ENCODE data around the gene ZBP1.
A peak's percentile ranks its signal among the peaks of the same experiment; 100 is the strongest.

Gene ZBP1, protein sequence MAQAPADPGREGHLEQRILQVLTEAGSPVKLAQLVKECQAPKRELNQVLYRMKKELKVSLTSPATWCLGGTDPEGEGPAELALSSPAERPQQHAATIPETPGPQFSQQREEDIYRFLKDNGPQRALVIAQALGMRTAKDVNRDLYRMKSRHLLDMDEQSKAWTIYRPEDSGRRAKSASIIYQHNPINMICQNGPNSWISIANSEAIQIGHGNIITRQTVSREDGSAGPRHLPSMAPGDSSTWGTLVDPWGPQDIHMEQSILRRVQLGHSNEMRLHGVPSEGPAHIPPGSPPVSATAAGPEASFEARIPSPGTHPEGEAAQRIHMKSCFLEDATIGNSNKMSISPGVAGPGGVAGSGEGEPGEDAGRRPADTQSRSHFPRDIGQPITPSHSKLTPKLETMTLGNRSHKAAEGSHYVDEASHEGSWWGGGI

DNA sequence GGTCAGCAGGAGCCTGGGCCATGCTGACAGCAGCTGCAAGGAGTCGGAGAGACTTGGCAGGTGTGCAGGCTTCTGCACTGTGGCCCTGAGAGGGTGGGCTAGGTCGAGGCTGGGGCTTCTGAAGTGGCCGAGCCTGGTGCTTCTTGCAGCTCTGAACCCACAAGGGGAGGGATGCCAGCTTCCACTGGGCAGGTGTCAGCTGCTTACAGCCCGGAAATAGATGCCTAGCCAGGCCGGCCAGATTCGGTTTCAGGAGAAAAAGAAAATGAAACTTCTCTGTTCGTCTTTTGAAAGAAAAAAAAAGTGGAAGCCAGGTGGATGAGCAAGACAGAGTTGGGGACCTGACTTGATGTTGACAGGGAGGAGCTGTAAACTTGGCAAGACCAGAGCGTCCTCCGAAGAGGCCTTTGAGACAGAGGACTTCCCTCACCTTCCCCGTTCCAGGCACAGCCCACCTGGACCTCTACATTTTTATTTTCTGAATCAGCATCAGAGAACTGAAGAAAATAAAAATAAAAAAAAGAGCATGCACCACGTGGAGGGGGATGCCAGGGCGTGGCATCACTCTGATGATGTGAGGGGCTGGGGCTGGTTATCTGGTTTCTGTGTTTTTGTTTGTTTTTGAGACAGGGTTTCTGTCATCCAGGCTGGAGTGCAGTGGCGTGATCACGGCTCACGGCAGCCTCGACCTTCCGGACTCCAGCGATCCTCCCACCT lies at the start of gene ZBP1:
Gene ZBP1 (minus strand): TSS at position 153 of the 717 bp plus-strand sequence. CDS start 131 bp downstream, at position 22.
- DNase-seq, result no peak

DNA sequence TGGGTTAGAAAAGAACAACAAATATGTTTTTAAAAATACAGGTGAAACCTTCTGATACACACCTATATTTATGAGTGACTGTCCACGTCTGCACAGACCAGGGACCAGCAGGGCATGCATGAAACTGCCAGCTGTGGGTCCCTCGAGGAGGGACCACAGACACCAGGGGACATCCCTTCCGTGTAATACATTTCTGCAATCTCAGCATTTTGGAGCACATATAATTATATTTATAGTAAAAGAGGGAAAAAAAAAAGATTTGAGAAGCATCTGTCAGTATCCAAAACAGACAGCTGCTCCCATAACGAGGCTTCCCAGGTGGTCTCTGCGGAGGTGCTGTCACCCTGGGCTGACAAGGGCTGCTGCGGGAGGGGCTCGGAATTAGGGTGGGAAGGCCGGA lies 49.4 kb upstream of the ZBP1 start:
- DNase-seq, result no peak

DNA sequence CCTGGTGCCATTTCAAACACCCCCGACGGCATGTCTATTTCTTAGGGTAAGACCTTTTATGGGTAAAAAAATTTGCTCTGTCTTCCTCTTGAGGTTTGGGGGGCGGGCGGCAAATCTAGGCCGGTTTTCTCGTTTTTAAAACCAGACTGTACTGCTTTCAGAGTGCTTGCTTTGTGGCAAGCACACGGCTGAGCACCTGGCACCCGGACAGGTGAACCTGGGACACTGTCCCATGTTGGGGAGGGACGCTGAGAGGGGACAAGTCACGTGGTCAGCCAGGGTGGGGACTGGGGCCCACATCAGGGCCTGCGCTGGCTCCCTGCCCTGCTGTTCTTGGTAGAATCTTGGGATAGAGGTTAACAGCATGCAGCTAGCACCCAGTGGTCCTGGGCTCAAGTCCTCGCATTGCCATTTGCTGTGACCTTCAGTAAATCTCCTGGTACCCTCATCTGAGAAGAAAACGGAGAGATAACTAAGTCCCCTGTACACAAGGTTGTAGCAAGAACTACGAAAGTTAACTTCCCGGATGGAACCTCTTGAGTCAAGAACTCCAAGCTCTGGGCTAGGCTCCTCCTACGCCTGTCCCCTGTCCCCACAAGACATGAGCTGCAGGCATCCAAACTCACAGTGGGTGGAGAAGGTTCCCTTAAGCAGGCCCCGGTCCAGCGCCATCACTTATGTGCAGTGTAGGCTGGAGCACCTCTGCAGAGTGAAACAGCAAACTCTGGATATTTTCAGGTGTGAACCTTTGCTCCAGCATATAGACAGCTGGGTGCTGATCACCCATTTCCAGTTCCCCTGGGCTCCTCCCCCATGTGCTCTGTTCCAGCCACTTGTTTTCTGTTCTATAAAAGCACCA lies 47.9 kb upstream of the ZBP1 start:
- DNase-seq, result peak; percentile 12

DNA sequence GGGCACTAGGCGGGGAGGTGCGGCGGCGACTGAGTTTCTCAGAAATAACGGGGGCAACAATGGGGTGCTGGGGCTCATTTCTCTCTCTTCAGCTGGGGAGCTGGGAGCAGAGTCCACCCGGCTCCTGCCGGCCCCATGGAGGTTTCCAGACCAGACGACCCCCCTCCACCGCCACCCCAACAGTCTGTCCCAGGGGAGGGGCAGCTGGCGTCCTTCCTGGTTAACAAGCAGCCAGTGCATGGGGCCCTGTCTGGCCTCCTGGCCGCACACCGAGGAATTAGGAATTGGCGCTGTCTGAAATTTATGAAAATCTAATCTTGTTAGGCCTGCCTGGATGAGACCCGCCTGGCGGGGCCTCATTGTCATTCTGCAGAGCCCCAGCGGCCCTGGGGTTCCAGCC lies 47.2 kb upstream of the ZBP1 start:
- DNase-seq, result no peak

DNA sequence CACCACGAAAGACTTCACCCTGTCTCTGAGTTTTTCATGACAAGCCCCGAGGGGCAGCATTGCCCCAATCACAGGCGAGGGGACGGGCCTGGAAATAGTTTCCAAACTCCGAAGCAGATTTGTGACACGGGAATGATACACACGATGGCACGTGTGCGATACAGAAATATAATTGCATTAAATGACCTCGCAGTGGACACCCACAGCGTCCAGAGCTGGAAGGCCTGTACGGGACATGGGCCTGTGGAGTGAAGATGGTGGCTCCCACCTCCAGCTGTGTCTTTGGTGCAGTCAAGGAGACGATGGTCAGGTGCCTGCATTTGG lies 46.6 kb upstream of the ZBP1 start:
- DNase-seq, result no peak

DNA sequence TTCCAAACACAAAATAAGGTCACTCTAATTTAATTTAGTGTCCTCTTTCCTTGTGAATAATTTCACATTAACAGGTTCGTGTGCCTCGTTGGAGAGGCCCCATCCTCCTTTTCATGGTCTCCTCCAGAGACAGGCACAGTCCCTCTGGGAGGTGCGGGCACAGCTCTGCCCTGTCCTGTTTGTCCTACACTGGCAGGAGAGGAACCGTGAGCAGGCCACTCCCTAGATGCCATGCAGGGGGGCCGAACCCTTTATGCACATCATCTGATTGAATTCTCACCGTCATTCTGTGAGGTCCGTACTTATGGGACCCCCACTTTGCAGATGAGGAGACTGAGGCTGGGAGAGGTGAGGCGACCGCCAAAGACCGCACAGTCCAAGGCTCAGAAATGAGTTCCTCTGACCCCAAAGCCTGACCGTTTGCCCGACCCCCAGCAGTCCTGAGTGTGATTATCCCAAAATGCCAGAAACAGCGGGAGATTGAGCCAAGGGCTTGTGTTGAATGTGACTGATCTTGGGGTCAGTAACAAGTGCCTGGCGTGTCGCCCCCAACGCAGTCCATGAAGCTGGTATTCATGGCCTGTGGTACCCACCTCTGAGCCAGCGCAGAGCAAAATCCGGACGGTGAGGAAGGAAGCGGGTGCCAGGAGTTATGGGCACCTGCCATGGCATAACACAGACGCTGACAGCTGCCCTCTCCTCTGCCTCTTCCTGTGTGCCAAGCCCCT lies 46.0 kb upstream of the ZBP1 start:
- DNase-seq, result no peak

DNA sequence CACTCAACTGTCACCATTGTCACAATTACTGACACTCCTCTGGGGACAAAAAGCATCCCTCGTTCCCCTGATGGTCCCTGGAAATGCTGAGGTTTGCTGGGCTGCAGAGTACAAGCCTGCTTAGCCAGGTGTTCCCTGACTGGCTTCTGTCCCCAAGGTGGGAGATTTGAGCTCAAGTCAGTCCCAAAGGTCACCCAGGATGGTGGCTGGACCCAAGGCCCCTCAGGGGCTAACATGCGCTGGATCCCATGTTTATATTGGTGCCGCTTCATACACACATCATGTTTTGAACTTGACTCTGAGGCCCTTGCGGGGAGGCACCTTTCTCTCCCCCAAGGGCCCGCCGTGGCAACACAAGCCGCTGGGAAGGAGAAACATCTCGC lies 45.4 kb upstream of the ZBP1 start:
- DNase-seq, result no peak

DNA sequence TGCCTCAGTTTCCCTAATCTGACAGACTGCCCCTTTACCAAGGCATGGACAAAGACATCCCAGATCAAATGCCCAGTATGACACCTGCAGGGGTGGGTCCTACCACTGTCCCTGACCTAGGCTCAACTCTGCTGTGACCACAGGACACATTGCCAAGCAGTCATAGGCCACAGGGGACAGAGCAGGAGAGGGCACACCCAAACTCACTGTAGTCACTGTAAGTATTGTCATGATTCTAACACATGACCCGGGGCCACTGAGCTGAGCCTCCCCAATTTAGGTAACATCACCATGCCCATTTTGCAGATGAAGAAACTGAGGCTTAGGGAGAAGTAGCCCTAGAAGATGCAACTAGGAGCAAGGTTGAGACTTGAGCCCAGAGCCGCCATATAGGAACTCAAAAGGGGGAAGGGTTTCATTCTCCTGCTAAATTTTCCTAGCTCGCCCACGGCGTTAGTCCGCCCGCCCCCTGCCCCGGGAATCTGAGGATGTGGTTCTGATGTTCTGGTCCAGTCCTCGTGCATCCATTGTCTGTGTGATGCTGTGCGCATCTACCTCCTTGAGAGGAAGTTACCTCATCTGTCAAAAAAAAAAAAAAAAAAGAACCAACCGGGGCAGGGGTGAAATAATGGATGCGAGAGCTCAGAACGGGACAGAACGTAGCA lies 44.8 kb upstream of the ZBP1 start:
- DNase-seq, result no peak

DNA sequence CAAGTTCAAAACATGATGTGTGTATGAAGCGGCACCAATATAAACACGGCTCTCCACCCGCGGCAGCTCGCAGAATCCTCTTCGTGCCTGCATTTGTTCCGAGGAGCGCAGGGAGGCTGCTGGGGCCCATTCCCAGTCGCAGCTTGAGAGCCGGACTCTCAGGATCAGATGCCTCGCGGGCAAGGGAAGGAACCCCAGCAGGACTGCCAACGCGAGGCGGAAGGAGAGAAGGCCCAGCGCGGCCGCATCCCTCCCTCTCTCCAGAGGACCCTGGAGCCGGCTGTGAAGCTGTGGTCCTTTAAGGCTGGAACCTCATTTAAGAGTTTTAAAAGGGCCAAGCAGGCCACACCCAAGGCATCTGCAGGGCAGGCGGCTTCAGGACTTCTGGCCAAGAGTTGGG lies 44.2 kb upstream of the ZBP1 start:
- no peak for DNase-seq

DNA sequence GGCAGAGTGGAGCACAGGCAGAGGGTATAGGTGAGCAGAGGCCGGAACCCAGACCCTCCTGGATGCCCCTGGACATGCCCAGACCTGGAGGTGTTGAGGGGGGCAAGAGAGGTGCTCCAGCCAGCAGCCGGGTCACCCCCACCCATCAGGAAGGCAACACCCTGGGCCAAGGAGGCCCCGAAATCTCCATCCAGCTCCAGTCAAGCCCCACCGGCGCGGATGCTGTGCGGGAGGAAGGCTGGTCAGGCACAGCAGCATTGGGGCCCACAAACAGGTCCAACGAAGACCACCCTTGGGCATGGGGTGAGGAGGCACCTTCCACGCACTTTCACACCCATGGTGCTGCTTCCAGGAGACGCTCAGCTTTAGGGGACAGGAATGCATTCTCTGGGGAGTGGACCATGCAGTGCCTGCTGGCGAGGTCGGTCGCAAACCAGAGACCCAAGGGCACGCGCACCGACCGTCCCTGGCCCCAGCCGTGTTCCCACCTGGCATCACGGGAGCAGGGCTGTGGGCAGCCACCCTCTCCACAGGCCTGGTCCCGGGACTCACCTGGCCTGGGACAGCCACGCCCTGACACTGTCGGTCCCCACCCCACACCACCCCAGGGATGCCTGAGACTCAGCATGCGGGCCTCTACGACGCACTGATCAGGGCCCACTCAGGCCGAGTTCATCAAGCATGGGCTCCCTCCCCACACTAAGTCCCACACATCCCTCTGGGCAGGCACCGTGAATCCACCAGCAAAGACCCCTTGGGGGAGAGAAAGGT lies 43.6 kb upstream of the ZBP1 start:
- no peak for DNase-seq

DNA sequence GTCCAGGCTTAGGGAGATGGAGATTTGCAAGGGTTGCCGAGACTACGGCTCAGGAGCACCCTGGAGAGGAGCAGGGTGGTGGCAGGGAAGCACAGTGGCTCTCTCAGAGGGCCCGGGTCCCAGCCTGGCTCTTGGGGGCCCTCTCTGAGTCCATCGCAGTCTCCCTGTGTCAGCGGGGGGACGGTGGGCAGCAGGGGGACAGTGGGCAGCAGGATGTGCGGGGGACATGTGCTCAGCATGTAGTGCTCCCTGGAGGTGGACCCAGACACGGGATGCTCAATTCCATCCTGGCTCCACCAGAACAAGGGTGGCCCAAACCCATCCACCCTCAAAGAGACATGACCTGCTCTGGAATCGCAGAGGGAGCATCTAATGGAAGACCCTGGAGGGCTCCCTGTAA lies 43.0 kb upstream of the ZBP1 start:
- no peak for DNase-seq

DNA sequence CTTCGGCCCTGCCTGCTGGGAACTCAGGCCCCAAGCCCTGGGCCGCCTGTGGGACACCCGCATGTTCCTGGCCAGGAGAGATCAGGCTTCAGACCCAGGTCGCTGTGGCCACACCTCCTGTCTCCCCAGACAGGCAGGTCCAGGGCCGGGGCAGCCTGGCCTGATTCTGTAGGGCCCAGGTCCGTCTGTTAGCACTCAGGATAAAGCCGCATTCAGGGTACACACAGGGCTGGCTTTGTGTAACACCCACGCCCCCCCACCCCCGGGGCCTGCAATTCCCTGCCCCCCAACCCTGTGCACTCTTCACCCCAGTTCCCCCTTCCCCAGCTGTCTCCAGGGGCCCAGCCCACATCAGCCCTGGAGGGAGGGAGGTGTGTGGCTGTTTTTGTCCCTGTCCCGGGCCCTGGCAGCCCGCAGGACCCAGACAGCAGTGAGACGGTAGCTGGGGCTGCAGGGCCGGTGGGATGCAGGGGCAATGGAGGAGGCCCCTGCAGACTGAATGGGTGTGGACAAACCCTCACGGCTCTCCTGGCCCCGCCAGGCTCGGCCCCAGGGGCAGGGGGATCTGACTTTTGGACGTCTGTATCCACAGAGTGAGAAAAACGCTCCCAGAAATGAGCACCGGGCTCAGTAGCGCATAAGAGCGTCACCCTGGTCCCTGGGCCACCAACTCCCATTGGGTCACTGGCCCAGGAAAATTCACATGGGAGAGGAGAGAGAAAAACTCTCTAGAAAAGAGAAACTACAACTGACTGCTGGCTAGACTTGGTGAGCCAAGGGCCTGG lies 42.4 kb upstream of the ZBP1 start:
- no peak for DNase-seq

DNA sequence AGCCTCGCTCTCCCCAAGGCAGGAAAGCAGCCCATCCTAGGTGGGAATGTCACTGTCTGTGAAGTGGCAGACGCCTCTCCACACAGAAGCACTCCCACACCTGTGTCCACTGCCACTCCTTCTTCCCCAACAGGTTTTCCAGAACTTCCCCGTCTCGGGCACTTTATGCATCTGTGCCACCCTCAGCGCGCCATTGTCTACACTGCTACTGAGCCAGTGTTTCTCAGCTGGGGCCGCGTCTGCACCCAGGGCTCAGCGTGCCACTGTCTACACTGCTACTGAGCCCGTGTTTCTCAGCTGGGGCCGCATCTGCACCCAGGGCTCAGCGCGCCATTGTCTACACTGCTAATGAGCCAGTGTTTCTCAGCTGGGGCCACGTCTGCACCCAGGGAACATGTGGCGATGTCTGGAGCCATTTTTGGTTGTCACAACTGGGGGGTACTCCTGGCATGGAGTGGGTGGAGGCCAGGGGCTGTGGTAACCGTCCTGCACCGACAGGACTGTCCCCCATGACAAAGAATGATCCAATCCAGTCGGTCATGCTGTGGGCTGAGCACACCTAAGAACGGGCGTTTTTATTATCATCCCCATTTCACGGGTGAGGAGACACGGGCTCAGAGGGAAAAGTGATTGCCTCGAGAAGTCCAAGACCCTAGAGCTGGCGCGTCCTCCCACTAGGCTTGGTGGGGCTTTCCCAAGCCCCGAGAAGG lies 41.7 kb upstream of the ZBP1 start:
- no peak for DNase-seq

DNA sequence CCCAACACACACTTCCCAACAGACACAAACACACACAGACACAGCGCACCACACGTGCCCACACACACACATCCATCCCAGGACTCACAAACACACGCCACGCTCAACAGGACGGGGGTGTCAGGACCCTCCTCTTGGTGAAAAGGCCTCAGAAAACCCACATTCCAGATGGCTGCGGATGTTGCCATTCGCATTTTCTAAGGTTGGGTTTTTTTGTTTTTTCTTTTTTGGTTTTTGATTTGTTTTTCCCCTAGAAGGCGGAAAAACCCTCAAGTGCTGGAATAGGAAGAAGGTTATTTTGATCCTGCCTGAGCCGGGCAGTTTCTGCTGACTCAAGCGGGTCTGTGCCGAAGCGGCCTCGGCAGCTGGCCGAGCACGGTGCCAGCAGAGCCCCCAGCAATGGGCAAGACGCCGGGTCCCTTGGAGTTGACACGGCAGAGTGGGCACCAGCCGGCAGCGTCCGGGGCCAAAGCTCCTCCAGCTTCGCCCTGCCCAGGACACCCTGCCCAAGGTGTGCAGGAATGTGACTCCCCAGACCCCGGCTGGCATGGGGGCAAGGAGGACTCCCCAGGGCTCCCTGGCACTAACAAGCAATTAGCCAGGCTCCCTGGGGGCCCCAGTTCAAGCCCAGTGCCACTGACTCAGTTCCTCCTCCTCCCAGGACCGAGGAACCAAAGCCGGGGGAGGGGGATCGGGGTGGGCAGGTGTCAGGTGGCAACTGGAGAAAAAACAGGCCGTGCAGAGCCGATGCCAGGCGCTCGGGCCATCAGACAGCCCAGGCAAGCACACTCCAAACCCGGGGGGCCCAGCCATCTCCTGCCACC lies 40.9 kb upstream of the ZBP1 start:
- DNase-seq, result no peak

DNA sequence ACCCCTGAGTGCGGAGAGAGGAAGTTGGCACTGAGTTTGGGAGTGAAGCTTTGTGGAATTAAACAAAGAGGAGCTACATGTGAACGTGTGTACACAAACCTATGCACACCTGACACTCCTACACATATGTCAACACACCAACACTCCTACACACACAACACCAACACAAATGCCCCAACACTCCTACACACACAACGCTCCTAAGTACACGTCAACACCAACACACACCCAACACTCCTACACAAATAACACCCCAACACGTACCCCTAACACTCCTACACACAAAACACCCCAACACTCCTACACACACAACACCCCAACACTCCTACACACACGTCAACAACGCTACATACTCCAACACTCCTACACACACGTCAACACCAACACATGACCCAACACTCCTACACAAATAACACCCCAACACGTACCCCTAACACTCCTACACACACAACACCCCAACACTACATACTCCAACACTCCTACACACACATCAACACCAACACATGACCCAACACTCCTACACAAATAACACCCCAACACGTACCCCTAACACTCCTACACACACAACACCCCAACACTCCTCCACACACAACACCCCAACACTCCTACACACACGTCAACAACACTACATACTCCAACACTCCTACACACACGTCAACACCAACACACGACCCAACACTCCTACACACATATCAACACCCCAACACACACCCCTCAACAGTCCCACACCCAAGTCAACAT lies 40.1 kb upstream of the ZBP1 start:
- no peak for DNase-seq

DNA sequence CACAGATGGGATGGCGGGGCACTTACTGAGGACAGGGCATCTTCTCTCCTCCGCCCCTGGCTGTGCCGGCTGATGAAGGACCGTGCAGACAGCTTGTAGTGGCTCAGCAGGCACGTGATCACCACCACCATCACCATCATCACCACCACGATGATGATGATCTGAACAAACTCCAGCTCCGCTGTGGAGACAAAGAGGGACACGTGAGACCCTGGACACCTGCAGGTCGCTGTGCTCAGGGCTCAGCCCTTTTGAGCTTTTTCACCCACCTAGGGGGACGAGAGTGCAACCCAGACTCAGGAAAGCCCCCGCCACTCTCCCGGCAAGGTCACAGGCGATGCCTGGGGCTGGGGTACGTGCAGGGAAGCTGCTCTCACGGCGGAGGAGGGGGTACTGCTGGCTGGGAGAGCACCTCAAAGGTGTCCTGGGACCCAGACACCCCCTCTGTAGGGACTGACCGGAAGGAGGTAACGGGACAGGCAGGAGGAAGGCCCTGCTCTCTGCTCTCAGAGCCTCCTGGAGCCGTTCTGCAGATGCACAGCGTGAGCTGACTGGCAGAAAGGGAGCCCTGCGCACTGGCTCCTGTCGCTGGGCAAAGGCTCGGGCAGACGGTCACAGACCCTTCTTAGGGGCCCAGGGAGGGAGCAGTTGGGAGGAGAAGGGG lies 39.4 kb upstream of the ZBP1 start:
- no peak for DNase-seq

DNA sequence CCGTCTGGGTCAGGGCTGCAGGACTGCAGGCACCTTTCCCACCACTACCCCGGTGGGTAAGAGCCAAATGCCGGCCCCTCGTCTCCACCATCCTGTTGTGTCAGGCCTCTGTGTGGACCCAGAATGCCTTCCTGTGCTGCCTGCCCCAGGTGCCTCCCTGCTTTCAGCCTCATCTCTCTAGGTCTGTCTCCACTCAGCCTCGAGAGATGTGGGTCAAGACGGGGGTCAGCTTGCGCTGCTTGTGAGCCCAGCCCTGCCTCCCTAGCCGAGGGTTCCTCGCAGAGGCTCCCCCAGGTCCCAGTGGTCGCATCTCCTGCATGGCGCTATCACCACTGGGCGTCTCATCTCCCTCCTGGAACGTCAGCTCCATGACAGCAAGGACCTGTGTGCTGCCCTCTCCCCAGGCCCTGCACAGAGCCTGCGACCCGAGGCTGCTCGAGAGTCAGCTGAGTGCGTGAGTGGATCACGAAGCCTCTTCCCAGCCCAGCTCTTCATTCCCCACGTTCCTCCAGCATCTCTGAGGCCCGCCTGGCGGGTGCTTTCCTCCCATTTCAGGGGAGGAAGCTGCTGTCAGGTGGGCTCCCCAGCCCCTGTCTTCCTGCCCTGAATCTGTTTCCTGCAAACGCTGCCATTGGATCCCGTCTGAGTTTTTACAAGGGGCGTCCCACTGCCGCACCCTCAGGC lies 38.7 kb upstream of the ZBP1 start:
- no peak for DNase-seq

All from NCI-H2029 treated with DMSO at 0.1 percent for 48 hours (cell line).